ENCODE results near the gene SRF.

- TF ChIP-seq CTCF (IDR thresholded peaks at IDR 0.05) (no peak), EZH2 (IDR thresholded peaks at IDR 0.05; ENCODE audit: borderline replicate concordance, insufficient read depth, low read depth, low read length, poor library complexity, severe bottlenecking) (no peak)
Observed at GRCh38 chr6:43204271-43205105, 33.4 kb downstream of the SRF start.

All from B cell (primary cell).